ENCODE data around the gene N4BP2L2. TPM values are rescaled to one million over a fixed set of nuclear protein-coding genes. Genes with fewer than 3 reads are reported as not detected.

Gene N4BP2L2
- total and polyA plus RNA-seq, 2 of the 13 experiments (the other 11 are each of a cell fraction or from before 2014, with no cell fraction given) = 58.9 to 81.2 TPM

GRCh38 chr13:32538621-32539246, at the start of gene N4BP2L2 (continued):
- no peak for TF ChIP-seq EEA1 (CRISPR knock-in tag; IDR thresholded peaks at IDR 0.05; ENCODE audit: borderline replicate concordance)
- TF ChIP-seq HCFC1 (IDR thresholded peaks at IDR 0.05; ENCODE audit: low read depth, low read length) = peak; percentile 90
- peak; percentile 94 for TF ChIP-seq KMT2B (CRISPR knock-in tag; IDR thresholded peaks at IDR 0.05)
- no peak for TF ChIP-seq ZNF12 (CRISPR knock-in tag; IDR thresholded peaks at IDR 0.05)
- 0 out of 2 replicates have a peak, but pooled peaks have one; percentile 65 for TF ChIP-seq ZBTB42 (CRISPR knock-in tag; IDR thresholded peaks at IDR 0.05)
- TF ChIP-seq SALL1 (CRISPR knock-in tag; IDR thresholded peaks at IDR 0.05) = peak; percentile 77
- no peak for TF ChIP-seq KLF12 (CRISPR knock-in tag; IDR thresholded peaks at IDR 0.05; ENCODE audit: borderline replicate concordance)
- TF ChIP-seq SKIL (CRISPR knock-in tag; IDR thresholded peaks at IDR 0.05; ENCODE audit: borderline replicate concordance) = no peak
- TF ChIP-seq DBP (CRISPR knock-in tag; IDR thresholded peaks at IDR 0.05; ENCODE audit: not compliant biosample characterization) = no peak
- TF ChIP-seq ZBTB21 (CRISPR knock-in tag; IDR thresholded peaks at IDR 0.05) = peak; percentile 11; the same call in 1 of the 2 replicates
- no peak for TF ChIP-seq TOPORS (CRISPR knock-in tag; IDR thresholded peaks at IDR 0.05)
- no peak for TF ChIP-seq ZNF33A (CRISPR knock-in tag; IDR thresholded peaks at IDR 0.05; ENCODE audit: borderline replicate concordance)
- peak; percentile 83 for TF ChIP-seq NAIF1 (CRISPR knock-in tag; IDR thresholded peaks at IDR 0.05; ENCODE audit: borderline replicate concordance)
- TF ChIP-seq ZNF143 (CRISPR knock-in tag; IDR thresholded peaks at IDR 0.05) = peak; percentile 100
- no peak for TF ChIP-seq ZNF615 (CRISPR knock-in tag; IDR thresholded peaks at IDR 0.05; ENCODE audit: borderline replicate concordance)
- TF ChIP-seq RAD21 (CRISPR knock-in tag; IDR thresholded peaks at IDR 0.05) = peak; percentile 12; the same call in 1 of the 2 replicates
- TF ChIP-seq ZNF639 (CRISPR knock-in tag; conservative IDR thresholded peaks at IDR 0.05) = 0 out of 2 replicates have a peak, but pooled peaks have one; percentile 29
- TF ChIP-seq SMAD1 (CRISPR knock-in tag; IDR thresholded peaks at IDR 0.05; ENCODE audit: borderline replicate concordance, low read depth) = no peak
- peak; percentile 78; the same call in 1 of the 2 replicates for TF ChIP-seq FOXO1 (CRISPR knock-in tag; IDR thresholded peaks at IDR 0.05)
- TF ChIP-seq, protein P1, sequence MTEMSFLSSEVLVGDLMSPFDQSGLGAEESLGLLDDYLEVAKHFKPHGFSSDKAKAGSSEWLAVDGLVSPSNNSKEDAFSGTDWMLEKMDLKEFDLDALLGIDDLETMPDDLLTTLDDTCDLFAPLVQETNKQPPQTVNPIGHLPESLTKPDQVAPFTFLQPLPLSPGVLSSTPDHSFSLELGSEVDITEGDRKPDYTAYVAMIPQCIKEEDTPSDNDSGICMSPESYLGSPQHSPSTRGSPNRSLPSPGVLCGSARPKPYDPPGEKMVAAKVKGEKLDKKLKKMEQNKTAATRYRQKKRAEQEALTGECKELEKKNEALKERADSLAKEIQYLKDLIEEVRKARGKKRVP (CRISPR knock-in tag; IDR thresholded peaks at IDR 0.05) = peak in 1 of 2 experiments; percentile 64; a peak in 2 of 4 replicates
- no peak for TF ChIP-seq ZBTB46 (CRISPR knock-in tag; IDR thresholded peaks at IDR 0.05; ENCODE audit: borderline replicate concordance)
- no peak for TF ChIP-seq ZNF564 (CRISPR knock-in tag; IDR thresholded peaks at IDR 0.05)
